Psoas muscle (tissue), 8 donors: ENCODE data around the gene EDEM3. TPM values are rescaled to one million over a fixed set of nuclear protein-coding genes. Genes with fewer than 3 reads are reported as not detected.

ENCODE experiments used
- ATAC-seq, 4 donors: fragments of 200-7000 bp; cut with Tn5 transposase; one replicate each; pipeline ENCODE4 v1.9.1; 2020; ENCODE audit warnings: moderate library complexity in 3 of 4, mild to moderate bottlenecking in 2 of 4
- DNase-seq, 2 donors: peaks; one replicate each; pipeline ENCODE4 v3.0.0-alpha.2; 2020
- H3K27ac ChIP-seq: fragments of 200-600 bp; one replicate; pipeline ENCODE4 v1.8.0; 2022
- H3K27me3 ChIP-seq, 3 donors: fragments of 200-600 bp in 1 of 3; one replicate each; pipeline versions ENCODE4 v1.6.1 to v1.8.0; 2013 to 2022; ENCODE audit warnings: low read length in 2 of 3, mild to moderate bottlenecking in 2 of 3, moderate library complexity in 1 of 3; ENCODE audit not compliant: insufficient read depth in 3 of 3
- H3K36me3 ChIP-seq, 2 donors: fragments of 200-600 bp in 1 of 2; one replicate each; pipeline versions ENCODE4 v1.6.1 to v1.8.0; 2013 to 2022; ENCODE audit warnings: low read depth in 1 of 2, mild to moderate bottlenecking in 1 of 2, moderate library complexity in 1 of 2; ENCODE audit not compliant: insufficient read depth in 1 of 2
- H3K4me1 ChIP-seq: fragments of 200-600 bp; one replicate; pipeline ENCODE4 v1.8.0; 2022
- H3K4me3 ChIP-seq: fragments of 200-600 bp; one replicate; pipeline ENCODE4 v1.8.0; 2022; ENCODE audit warnings: mild to moderate bottlenecking
- H3K9me3 ChIP-seq: fragments of 200-600 bp; one replicate; pipeline ENCODE4 v1.8.0; 2022
- CTCF ChIP-seq: fragments of 200-600 bp; IDR thresholded peaks from one replicate; pipeline ENCODE4 v1.8.0; 2022; ENCODE audit warnings: antibody characterized with exemption
- WGBS, 3 donors: extraction: QIAGEN DNeasy Blood & Tissue Kit; methylation state at CpG; one replicate each; pipeline versions ENCODE4 v1.1.6 to v1.1.7; 2013; 5-methylcytosine and 5-hydroxymethylcytosine counted together
- intact Hi-C, 2 donors: fragments of 100-400 bp; cut with DNase I; formaldehyde crosslinking; loops; one replicate each; pipeline versions ENCODE4 v1.11.0 to v1.14.2; 2022
- polyA plus RNA-seq, 3 donors: library from polyadenylated mRNA; stranded (reverse); fragments of 200-250 nt; gene quantifications; one replicate each; pipeline ENCODE4 v1.2.3, GENCODE V29; 2013
- total RNA-seq, 4 donors: library from RNA; stranded (reverse); fragmentation: NEBNext Ultra II Directional in 2 of 4; extraction: Animal tissue kit (Norgen Biotek cat#: 25700) in 2 of 4; gene quantifications; one replicate each; pipeline versions ENCODE4 v1.2.1 to v1.2.4, GENCODE V29; 2021 to 2023
- donor health status: healthy with polysubstance abuse.
- donor health status: DM: no; HTN: no; CAD: no; lungs with moderate emphysema.
- donor health status: Bipolar disorder and iron deficiency.
- donor health status: healthy.
- donor health status: DM: yes; HTN: yes; CAD: no.
- donor health status: DM: no; HTN: no; CAD: no.
- donor health status: DM: no; HTN: no; CAD: no.
- donor health status: DM: yes; HTN: yes; CAD: no.

The EDEM3 gene
- total and polyA plus RNA-seq, 7 donors, result 13.0 to 36.4 (median 24.6) TPM

DNA sequence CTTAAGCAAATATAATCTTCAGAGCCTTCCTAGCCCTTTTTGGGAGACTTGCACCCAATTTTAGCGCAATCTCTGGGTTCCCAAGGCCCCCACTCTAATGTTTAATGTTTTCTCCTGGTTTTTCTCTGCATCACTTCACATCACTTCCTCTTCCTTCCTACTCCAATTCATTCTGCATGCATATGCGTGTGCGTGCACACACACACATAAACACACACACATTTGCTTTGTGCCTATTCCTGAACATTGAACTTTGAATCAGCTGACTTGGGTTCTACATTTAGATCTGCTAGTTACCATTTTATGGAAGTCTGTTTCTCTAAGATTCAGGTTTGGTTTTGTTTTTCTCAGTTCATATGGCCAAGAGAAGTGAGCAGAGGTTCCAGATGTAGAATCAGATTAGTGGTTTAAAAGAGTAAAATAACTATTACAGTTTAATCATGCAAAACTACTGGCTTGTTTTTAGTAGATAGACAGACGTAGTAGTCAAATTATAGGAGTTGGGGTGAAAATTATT lies 7.4 kb upstream of the EDEM3 start:
- no peak for TF ChIP-seq CTCF
- H3K9me3 ChIP-seq, result no peaks in the 10 kb centered on the region
- no peaks in the 10 kb centered on the region for H3K36me3 ChIP-seq
- ATAC-seq (no peak), DNase-seq (no peak)
- intact Hi-C loops, result no loop called here
- H3K4me1 ChIP-seq, result no peaks in the 10 kb centered on the region
- H3K4me3 ChIP-seq, result no peak overlapping the region
- H3K27me3 ChIP-seq, result no peaks in the 10 kb centered on the region
- 84 to 92% (median 90%) methylated on average over 4 of the region's 4 CpGs for WGBS, 3 donors
- H3K27ac ChIP-seq, result no peak overlapping the region

GRCh38 chr1:184759651-184760050 lies 5.0 kb upstream of the EDEM3 start:
- Histone ChIP-seq H3K27me3 (no peaks in the 10 kb centered on the region), H3K4me1 (peaks cover 5% of the 10 kb centered on the region), H3K36me3 (no peaks in the 10 kb centered on the region), H3K9me3 (no peaks in the 10 kb centered on the region), H3K27ac (no peak overlapping the region), H3K4me3 (no peak overlapping the region)
- no peak for DNase-seq
- ATAC-seq, result no peak
- TF ChIP-seq CTCF, result no peak
- intact Hi-C loops, result no loop called here
- WGBS, 3 donors, result 85 to 89% (median 87%) methylated on average over 4 of the region's 4 CpGs

- intact Hi-C loops, result no loop called here
- Histone ChIP-seq H3K27ac (no peak overlapping the region), H3K4me3 (no peak overlapping the region), H3K36me3 (no peaks in the 10 kb centered on the region), H3K4me1 (peaks cover 5% of the 10 kb centered on the region), H3K27me3 (no peaks in the 10 kb centered on the region), H3K9me3 (no peaks in the 10 kb centered on the region)
- DNase-seq (no peak), ATAC-seq (no peak)
- TF ChIP-seq CTCF, result no peak
- WGBS, 3 donors, result 74 to 81% (median 79%) methylated on average over 1 of the region's 1 CpG
Measured at GRCh38 chr1:184759112-184759511, 4.5 kb upstream of the EDEM3 start.

DNA sequence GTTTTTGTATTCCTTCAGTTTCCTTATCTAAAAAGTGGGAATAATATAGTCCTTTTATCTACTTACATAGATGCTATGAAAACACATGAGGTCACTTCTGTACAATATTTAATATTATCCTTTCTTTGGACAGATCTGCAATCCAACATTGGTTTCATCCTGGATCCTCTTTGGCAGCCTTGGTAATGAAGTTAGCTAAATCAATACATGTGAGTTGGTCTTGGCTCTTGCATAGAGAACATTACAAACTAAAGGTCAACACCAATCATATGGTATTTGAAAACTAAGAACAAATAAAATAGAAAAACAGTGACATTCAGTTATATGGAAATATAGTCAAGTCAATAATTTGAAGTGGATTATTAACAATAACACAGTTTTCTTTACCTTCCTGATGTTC lies 3.2 kb upstream of the EDEM3 start:
- no peak for TF ChIP-seq CTCF
- no peaks in the 10 kb centered on the region for H3K27me3 ChIP-seq
- intact Hi-C loops, result loop anchor here in 1 of 2 donors (2.0 kb wide), 1 partner anchor 33 kb away; no protein-coding TSS in a partner anchor
- no peak overlapping the region for H3K27ac ChIP-seq
- no peak for DNase-seq
- no peak overlapping the region for H3K4me3 ChIP-seq
- H3K36me3 ChIP-seq, result no peaks in the 10 kb centered on the region
- peaks cover 9% of the 10 kb centered on the region for H3K4me1 ChIP-seq
- ATAC-seq, result no peak
- H3K9me3 ChIP-seq, result no peaks in the 10 kb centered on the region

DNA sequence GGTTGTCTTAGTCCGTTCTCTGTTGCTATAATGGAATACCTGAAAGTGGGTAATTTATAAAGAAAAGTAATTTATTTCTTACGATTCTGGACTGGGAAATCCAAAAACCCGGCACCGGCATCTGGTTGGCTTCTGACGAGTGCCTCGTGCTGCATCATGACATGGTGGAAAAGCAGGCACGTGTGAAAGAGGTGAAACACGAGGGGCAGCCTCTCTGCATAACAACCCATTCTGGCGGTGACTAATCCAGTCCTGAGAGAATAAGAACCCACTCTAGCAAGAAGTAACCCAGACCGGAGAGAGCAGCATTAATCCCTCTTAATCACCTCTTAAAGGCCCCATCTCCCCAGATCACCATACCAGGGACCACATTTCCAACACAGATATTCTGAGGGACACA lies 2.7 kb upstream of the EDEM3 start:
- intact Hi-C loops, result loop anchor here in 1 of 2 donors (2.0 kb wide), 1 partner anchor 33 kb away; no protein-coding TSS in a partner anchor

More for the DNA sequence above, 2.7 kb upstream of the EDEM3 start:
- Histone ChIP-seq H3K36me3 (no peaks in the 10 kb centered on the region), H3K27ac (no peak overlapping the region), H3K9me3 (no peaks in the 10 kb centered on the region), H3K27me3 (no peaks in the 10 kb centered on the region), H3K4me3 (no peak overlapping the region), H3K4me1 (peaks cover 13% of the 10 kb centered on the region)
- no peak for TF ChIP-seq CTCF
- ATAC-seq (no peak), DNase-seq (no peak)
- WGBS, 3 donors, result 80 to 82% (median 80%) methylated on average over 10 of the region's 10 CpGs
